Measurements from ENCODE around the gene RPS19.

- no peak for TF ChIP-seq POLR2A (IDR thresholded peaks at IDR 0.05; ENCODE audit: low read depth)
- no peak for TF ChIP-seq CTCF (IDR thresholded peaks at IDR 0.05)
- no peak for TF ChIP-seq POLR2AphosphoS5 (IDR thresholded peaks at IDR 0.05)
Measured at GRCh38 chr19:41887711-41888382, 27.8 kb downstream of the RPS19 start.

All from esophagus muscularis mucosa (tissue), 3 donors.